Stimulated activated CD8-positive, alpha-beta memory T cell treated with anti-CD3 and anti-CD28 coated beads, Interleukin-7, amount 100 ng/mL, for 4 hours (primary cell): ENCODE data around the gene MRPL48.
"Not testable (repeated sequence)": the region's sequence is repeated elsewhere in the genome, so short reads cannot be mapped to it uniquely, and the experiment has no call there.

ENCODE experiments used
- DNase-seq, 2 donors: peaks; one replicate each; pipeline ENCODE4 v3.0.0-alpha.2; 2020; ENCODE audit warnings: low read depth in 2 of 2

Gene MRPL48

GRCh38 chr11:73839123-73839457 is 51.4 kb downstream of the MRPL48 start:
- no peak for DNase-seq

GRCh38 chr11:73851046-73851764 is 63.5 kb downstream of the MRPL48 start:
- DNase-seq = no peak

- DNase-seq = no peak
Observed at GRCh38 chr11:73852049-73852448, 64.4 kb downstream of the MRPL48 start.

GRCh38 chr11:73854680-73855079 is 67.0 kb downstream of the MRPL48 start:
- no peak for DNase-seq

- DNase-seq = no peak
Observed at GRCh38 chr11:73856031-73856567, 68.4 kb downstream of the MRPL48 start.

GRCh38 chr11:73859671-73860070 is 72.0 kb downstream of the MRPL48 start:
- DNase-seq = no peak

GRCh38 chr11:73860202-73860601 is 72.5 kb downstream of the MRPL48 start:
- DNase-seq = no peak

GRCh38 chr11:73862986-73863385 is 75.3 kb downstream of the MRPL48 start:
- no peak for DNase-seq

GRCh38 chr11:73866095-73866579 is 78.5 kb downstream of the MRPL48 start:
- DNase-seq = no peak

GRCh38 chr11:73866586-73866996 is 78.9 kb downstream of the MRPL48 start:
- DNase-seq = no peak

- no peak for DNase-seq
Observed at GRCh38 chr11:73869332-73869949, 81.8 kb downstream of the MRPL48 start.

GRCh38 chr11:73870261-73870660 is 82.6 kb downstream of the MRPL48 start:
- DNase-seq = no peak

- DNase-seq = no peak
Observed at GRCh38 chr11:73872749-73873357, 85.2 kb downstream of the MRPL48 start.

- DNase-seq = no peak
Observed at GRCh38 chr11:73875380-73875779, 87.7 kb downstream of the MRPL48 start.

- no peak for DNase-seq
Observed at GRCh38 chr11:73875840-73876239, 88.2 kb downstream of the MRPL48 start.

GRCh38 chr11:73876424-73877310 is 89.0 kb downstream of the MRPL48 start, which contains the start of the genes COA4 and PAAF1:
Gene COA4 (minus strand): TSS chr11:73876846. CDS start chr11:73873378, 3,468 bp downstream.
Gene PAAF1 (plus strand): TSS chr11:73876999. CDS start chr11:73877022, 23 bp downstream.
- peak; percentile 89 to 94 for DNase-seq

- DNase-seq = no peak
Observed at GRCh38 chr11:73878771-73879170, 91.1 kb downstream of the MRPL48 start.

- DNase-seq = not testable (repeated sequence)
Observed at GRCh38 chr11:73880449-73880848, 92.8 kb downstream of the MRPL48 start.

- DNase-seq = no peak
Observed at GRCh38 chr11:73883856-73884255, 96.2 kb downstream of the MRPL48 start.

- DNase-seq = no peak
Observed at GRCh38 chr11:73888244-73888643, 100.6 kb downstream of the MRPL48 start.

GRCh38 chr11:73889019-73889418 is 101.3 kb downstream of the MRPL48 start:
- DNase-seq = no peak

- DNase-seq = no peak
Observed at GRCh38 chr11:73889536-73889935, 101.9 kb downstream of the MRPL48 start.
